DND-41 (cell line): ENCODE data around the gene CCDC27.

Source experiments
- ATAC-seq: fragments of 200-7000 bp; cut with Tn5 transposase; 3 replicates; pipeline ENCODE4 v1.9.1; 2021; ENCODE audit warnings: low read depth; ENCODE audit not compliant: insufficient read depth
- DNase-seq: peaks from one replicate; pipeline ENCODE4 v3.0.0-alpha.2; 2020
- H2AFZ ChIP-seq: 2 replicates; pipeline ENCODE4 v1.6.0; 2012; ENCODE audit warnings: low read depth, low read length
- H3K27ac ChIP-seq: 2 replicates; pipeline ENCODE4 v1.5.1; 2012; ENCODE audit warnings: low read length, inconsistent platforms
- H3K27me3 ChIP-seq: fragments of 200-600 bp; sonication (generic); 2 replicates; pipeline ENCODE4 v1.6.0; 2012; ENCODE audit warnings: low read length, mild to moderate bottlenecking, inconsistent platforms; ENCODE audit not compliant: insufficient read depth, poor library complexity
- H3K36me3 ChIP-seq: 2 replicates; pipeline ENCODE4 v1.5.1; 2012; ENCODE audit warnings: low read length, inconsistent platforms; ENCODE audit not compliant: insufficient read depth
- H3K4me1 ChIP-seq: 2 replicates; pipeline ENCODE4 v1.5.1; 2012; ENCODE audit warnings: mild to moderate bottlenecking, low read length; ENCODE audit not compliant: insufficient read depth
- H3K4me2 ChIP-seq: 2 replicates; pipeline ENCODE4 v1.6.0; 2012; ENCODE audit warnings: mild to moderate bottlenecking, moderate library complexity, low read length, inconsistent platforms; ENCODE audit not compliant: insufficient read depth
- H3K4me3 ChIP-seq, 2 experiments: fragments of 200-600 bp in 1 of 2; shearing (Covaris generic) in 1 of 2; 2 replicates each; pipeline ENCODE4 v1.5.1; 2012 to 2016; ENCODE audit warnings: inconsistent platforms in 2 of 2, low read length in 2 of 2, mild to moderate bottlenecking in 2 of 2, low read depth in 1 of 2, moderate library complexity in 1 of 2
- H3K79me2 ChIP-seq: 2 replicates; pipeline ENCODE4 v1.6.0; 2012; ENCODE audit warnings: low read length, inconsistent platforms; ENCODE audit not compliant: insufficient read depth
- H3K9ac ChIP-seq: 2 replicates; pipeline ENCODE4 v1.6.0; 2012; ENCODE audit warnings: low read depth, mild to moderate bottlenecking, inconsistent platforms, low read length, moderate library complexity
- H3K9me3 ChIP-seq: 2 replicates; pipeline ENCODE4 v1.5.1; 2012; ENCODE audit warnings: low read length, moderate library complexity, mild to moderate bottlenecking, inconsistent platforms; ENCODE audit not compliant: insufficient read depth, severe bottlenecking
- H4K20me1 ChIP-seq: 2 replicates; pipeline ENCODE4 v1.6.0; 2012; ENCODE audit warnings: low read length; ENCODE audit not compliant: insufficient read depth
- EZH2 ChIP-seq: IDR thresholded peaks from 3 replicates; pipeline ENCODE4 v1.6.1; 2012; ENCODE audit warnings: borderline replicate concordance, low read depth, mild to moderate bottlenecking, moderate library complexity, low read length, inconsistent platforms; ENCODE audit not compliant: severe bottlenecking
- TF ChIP-seq, protein P1 (sequence below): IDR thresholded peaks from 2 replicates; pipeline ENCODE4 v1.5.1; 2012; ENCODE audit warnings: borderline replicate concordance, low read length, moderate library complexity, mild to moderate bottlenecking; ENCODE audit not compliant: poor library complexity, severe bottlenecking; ENCODE audit errors: extremely low read depth

The CCDC27 gene

DNA sequence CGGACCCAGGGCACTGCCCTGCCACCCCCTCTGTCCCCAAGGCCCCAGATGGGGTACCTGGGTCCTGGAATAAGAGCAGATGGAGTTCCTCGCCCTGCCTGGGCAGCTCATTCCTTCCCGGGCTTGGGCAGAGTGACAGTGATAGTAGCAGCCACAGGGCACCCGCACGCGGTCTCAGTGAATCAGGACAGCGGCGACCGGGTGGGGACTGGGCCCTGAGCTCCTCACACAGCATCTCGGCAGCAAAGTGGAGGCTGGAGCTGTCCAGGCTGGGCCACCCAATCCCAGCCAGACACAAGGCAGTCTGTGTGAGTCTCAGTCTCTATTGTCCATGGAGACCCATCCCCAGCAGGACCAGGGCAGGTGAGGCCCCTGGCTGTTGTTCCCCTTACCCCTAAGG lies 37.4 kb upstream of the CCDC27 start:
- Histone ChIP-seq H3K27ac (no peak overlapping the region), H3K27me3 (no peaks in the 10 kb centered on the region), H3K4me2 (no peak overlapping the region), H3K36me3 (peaks cover 15% of the 10 kb centered on the region), H3K4me1 (no peaks in the 10 kb centered on the region), H3K79me2 (no peaks in the 10 kb centered on the region), H4K20me1 (peaks cover 29% of the 10 kb centered on the region), H3K4me3 (no peak overlapping the region), H2AFZ (no peak overlapping the region), H3K9me3 (no peaks in the 10 kb centered on the region), H3K9ac (no peak overlapping the region)
- ATAC-seq (no peak), DNase-seq (no peak)
- no peak for TF ChIP-seq EZH2
- TF ChIP-seq, protein P1, sequence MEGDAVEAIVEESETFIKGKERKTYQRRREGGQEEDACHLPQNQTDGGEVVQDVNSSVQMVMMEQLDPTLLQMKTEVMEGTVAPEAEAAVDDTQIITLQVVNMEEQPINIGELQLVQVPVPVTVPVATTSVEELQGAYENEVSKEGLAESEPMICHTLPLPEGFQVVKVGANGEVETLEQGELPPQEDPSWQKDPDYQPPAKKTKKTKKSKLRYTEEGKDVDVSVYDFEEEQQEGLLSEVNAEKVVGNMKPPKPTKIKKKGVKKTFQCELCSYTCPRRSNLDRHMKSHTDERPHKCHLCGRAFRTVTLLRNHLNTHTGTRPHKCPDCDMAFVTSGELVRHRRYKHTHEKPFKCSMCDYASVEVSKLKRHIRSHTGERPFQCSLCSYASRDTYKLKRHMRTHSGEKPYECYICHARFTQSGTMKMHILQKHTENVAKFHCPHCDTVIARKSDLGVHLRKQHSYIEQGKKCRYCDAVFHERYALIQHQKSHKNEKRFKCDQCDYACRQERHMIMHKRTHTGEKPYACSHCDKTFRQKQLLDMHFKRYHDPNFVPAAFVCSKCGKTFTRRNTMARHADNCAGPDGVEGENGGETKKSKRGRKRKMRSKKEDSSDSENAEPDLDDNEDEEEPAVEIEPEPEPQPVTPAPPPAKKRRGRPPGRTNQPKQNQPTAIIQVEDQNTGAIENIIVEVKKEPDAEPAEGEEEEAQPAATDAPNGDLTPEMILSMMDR: no peak

DNA sequence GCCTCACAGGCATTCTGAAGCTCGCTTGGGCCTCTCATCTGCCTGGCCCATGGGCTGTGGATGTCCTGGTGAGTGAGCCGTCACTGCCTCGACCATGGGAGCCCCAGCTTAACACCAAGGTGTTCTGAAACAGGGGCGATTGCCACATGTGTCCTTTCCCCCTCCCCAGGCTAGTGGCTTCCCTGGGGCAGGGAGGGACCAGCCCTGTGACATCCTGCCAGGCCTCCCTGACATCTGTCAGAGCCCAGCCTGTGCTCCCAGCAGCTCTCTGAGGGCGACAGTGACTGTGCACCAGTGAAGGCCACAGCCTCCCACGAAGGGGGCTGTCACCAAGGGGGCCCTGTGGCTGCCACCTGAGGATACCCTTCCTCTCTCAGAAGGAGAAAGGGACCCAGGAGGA lies 35.9 kb upstream of the CCDC27 start:
- Histone ChIP-seq H4K20me1 (peaks cover 28% of the 10 kb centered on the region), H3K27me3 (no peaks in the 10 kb centered on the region), H3K27ac (no peak overlapping the region), H2AFZ (no peak overlapping the region), H3K4me2 (no peak overlapping the region), H3K9me3 (no peaks in the 10 kb centered on the region), H3K4me3 (no peak overlapping the region), H3K4me1 (no peaks in the 10 kb centered on the region), H3K79me2 (no peaks in the 10 kb centered on the region), H3K9ac (no peak overlapping the region), H3K36me3 (peaks cover 4% of the 10 kb centered on the region; the same call in 1 of the 2 replicates)
- DNase-seq (no peak), ATAC-seq (no peak)
- TF ChIP-seq EZH2: no peak
- TF ChIP-seq, protein P1: no peak

DNA sequence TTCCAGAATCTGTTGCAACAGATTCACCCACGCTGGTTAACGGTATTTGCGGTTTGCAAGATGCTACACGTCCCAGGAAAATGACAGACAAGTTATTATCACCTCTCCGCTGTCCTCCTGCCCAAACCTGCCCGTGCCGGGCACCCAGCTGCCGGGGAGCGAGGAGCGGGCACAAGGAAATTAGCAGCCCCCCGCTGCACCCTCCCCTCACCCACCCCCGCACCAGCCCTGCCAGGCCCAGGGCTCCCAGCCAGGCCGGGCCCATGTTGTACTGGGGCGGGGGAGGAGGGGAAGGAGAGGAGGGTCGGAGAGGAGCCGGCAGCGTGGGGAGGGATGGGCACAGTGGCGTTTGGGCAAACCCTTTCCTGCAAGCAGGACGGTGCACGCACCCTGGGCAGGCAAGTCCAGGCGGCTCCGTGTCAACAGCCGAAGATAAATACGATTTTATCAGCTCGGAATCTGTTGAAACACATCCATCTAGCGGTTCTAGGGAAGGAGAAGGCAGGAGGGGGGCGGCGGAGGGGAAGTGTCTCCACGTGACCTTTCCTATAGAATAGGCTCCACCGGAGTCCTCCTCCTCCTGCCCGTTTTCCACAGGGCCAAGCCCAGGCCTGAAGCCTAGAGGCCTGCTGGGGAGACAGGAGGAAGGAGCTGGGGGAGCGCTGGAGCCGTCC lies 35.1 kb upstream of the CCDC27 start:
- Histone ChIP-seq H3K9ac (no peak overlapping the region), H3K79me2 (no peaks in the 10 kb centered on the region), H3K36me3 (peaks cover 2% of the 10 kb centered on the region; the same call in 1 of the 2 replicates), H3K4me1 (no peaks in the 10 kb centered on the region), H3K9me3 (no peaks in the 10 kb centered on the region), H3K27ac (no peak overlapping the region), H4K20me1 (peaks cover 25% of the 10 kb centered on the region), H3K4me3 (no peak overlapping the region), H2AFZ (no peak overlapping the region), H3K4me2 (no peak overlapping the region), H3K27me3 (no peaks in the 10 kb centered on the region)
- DNase-seq: no peak
- TF ChIP-seq, protein P1: no peak
- no peak for TF ChIP-seq EZH2
- no peak for ATAC-seq
